ENCODE measurements around the gene MEGF6.

Gene MEGF6

DNA sequence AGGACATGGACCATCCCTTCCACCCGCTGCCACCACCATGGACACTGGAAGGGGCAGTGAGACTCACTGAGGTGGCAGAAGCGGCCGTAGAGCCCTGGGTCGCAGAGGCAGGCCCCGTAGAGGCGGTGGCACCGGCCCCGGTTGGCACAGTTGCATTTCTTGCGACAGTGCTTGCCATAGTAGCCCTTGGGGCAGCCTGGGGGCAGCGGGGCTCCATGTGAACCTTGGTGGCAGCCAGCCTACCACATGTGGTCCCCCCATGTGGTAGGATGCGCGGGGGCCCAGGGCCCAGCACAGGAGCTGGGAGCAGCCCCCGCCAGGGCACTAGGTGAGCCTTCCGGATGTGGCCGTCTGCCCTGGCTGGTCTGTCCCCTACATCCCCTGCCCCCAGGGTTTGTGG is 105.3 kb downstream of the MEGF6 start:
- Histone ChIP-seq H3K4me3 (replicated peaks; ENCODE audit: insufficient read depth, low read length) (no peak overlapping the region), H3K27me3 (ENCODE audit: insufficient read depth, poor library complexity, severe bottlenecking) (no peaks in the 10 kb centered on the region), H3K27ac (replicated peaks) (no peak overlapping the region)
- DNase-seq (ENCODE audit: low read depth in 1 of 2, low spot score in 1 of 2): no peak
- TF ChIP-seq, protein P1, sequence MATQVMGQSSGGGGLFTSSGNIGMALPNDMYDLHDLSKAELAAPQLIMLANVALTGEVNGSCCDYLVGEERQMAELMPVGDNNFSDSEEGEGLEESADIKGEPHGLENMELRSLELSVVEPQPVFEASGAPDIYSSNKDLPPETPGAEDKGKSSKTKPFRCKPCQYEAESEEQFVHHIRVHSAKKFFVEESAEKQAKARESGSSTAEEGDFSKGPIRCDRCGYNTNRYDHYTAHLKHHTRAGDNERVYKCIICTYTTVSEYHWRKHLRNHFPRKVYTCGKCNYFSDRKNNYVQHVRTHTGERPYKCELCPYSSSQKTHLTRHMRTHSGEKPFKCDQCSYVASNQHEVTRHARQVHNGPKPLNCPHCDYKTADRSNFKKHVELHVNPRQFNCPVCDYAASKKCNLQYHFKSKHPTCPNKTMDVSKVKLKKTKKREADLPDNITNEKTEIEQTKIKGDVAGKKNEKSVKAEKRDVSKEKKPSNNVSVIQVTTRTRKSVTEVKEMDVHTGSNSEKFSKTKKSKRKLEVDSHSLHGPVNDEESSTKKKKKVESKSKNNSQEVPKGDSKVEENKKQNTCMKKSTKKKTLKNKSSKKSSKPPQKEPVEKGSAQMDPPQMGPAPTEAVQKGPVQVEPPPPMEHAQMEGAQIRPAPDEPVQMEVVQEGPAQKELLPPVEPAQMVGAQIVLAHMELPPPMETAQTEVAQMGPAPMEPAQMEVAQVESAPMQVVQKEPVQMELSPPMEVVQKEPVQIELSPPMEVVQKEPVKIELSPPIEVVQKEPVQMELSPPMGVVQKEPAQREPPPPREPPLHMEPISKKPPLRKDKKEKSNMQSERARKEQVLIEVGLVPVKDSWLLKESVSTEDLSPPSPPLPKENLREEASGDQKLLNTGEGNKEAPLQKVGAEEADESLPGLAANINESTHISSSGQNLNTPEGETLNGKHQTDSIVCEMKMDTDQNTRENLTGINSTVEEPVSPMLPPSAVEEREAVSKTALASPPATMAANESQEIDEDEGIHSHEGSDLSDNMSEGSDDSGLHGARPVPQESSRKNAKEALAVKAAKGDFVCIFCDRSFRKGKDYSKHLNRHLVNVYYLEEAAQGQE (IDR thresholded peaks at IDR 0.05; ENCODE audit: insufficient replicate concordance, low read depth): no peak
- TF ChIP-seq GABPA (IDR thresholded peaks at IDR 0.05; ENCODE audit: low read depth): no peak
- TF ChIP-seq, protein P2, sequence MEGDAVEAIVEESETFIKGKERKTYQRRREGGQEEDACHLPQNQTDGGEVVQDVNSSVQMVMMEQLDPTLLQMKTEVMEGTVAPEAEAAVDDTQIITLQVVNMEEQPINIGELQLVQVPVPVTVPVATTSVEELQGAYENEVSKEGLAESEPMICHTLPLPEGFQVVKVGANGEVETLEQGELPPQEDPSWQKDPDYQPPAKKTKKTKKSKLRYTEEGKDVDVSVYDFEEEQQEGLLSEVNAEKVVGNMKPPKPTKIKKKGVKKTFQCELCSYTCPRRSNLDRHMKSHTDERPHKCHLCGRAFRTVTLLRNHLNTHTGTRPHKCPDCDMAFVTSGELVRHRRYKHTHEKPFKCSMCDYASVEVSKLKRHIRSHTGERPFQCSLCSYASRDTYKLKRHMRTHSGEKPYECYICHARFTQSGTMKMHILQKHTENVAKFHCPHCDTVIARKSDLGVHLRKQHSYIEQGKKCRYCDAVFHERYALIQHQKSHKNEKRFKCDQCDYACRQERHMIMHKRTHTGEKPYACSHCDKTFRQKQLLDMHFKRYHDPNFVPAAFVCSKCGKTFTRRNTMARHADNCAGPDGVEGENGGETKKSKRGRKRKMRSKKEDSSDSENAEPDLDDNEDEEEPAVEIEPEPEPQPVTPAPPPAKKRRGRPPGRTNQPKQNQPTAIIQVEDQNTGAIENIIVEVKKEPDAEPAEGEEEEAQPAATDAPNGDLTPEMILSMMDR (IDR thresholded peaks at IDR 0.05; ENCODE audit: insufficient read depth, low read length): no peak
- TF ChIP-seq POLR2AphosphoS5 (IDR thresholded peaks at IDR 0.05; ENCODE audit: low read depth): no peak
- no peak for TF ChIP-seq SPI1 (IDR thresholded peaks at IDR 0.05; ENCODE audit: borderline replicate concordance, low read depth)

DNA sequence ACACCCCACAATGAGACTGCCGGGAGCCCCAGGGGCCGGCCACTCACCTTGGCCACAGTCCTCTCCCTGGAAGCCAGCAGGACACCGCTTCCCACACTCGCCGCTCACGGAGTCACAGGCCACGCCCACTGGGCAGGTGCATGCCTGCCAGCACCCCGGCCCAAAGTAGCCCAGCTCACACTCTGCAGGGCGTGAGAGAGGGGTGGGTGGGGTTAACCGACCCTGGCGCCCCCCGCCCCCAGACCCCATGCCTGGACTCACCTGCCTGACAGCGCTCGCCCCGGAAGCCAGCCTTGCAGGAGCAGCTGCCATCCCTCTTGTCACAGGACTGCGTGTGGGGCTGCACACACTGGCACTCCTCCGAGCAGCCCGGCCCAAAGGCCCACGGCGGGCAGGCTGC is 106.1 kb downstream of the MEGF6 start:
- no peaks in the 10 kb centered on the region for H3K27me3 ChIP-seq (ENCODE audit: insufficient read depth, poor library complexity, severe bottlenecking)
- DNase-seq (ENCODE audit: low read depth in 1 of 2, low spot score in 1 of 2): no peak
- no peak overlapping the region for H3K4me3 ChIP-seq (replicated peaks; ENCODE audit: insufficient read depth, low read length)
- no peak overlapping the region for H3K27ac ChIP-seq (replicated peaks)
- TF ChIP-seq, protein P2 (IDR thresholded peaks at IDR 0.05; ENCODE audit: insufficient read depth, low read length): no peak
- no peak for TF ChIP-seq GABPA (IDR thresholded peaks at IDR 0.05; ENCODE audit: low read depth)

DNA sequence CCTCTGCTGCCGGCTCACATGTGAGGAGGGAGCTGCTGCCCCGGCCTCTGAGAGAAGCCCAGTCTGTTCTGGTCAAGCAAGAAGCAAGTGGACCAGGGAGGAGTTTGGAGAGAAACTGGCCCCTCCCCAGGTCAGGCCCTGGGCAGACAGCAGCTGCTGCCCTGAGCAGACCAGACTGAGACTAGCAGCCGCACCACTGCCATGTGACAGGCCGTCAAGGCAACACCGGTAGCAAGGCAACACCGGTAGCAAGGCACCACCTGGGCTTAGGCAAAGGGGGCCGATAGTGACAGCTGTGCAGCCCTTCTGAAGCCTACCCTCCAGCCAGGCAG is 106.5 kb downstream of the MEGF6 start:
- no peak overlapping the region for H3K4me3 ChIP-seq (replicated peaks; ENCODE audit: insufficient read depth, low read length)
- no peak overlapping the region for H3K27ac ChIP-seq (replicated peaks)
- no peak for DNase-seq (ENCODE audit: low read depth in 1 of 2, low spot score in 1 of 2)
- no peaks in the 10 kb centered on the region for H3K27me3 ChIP-seq (ENCODE audit: insufficient read depth, poor library complexity, severe bottlenecking)
- TF ChIP-seq, protein P1 (IDR thresholded peaks at IDR 0.05; ENCODE audit: insufficient replicate concordance, low read depth): no peak
- TF ChIP-seq SPI1 (IDR thresholded peaks at IDR 0.05; ENCODE audit: borderline replicate concordance, low read depth) (no peak), POLR2AphosphoS5 (IDR thresholded peaks at IDR 0.05; ENCODE audit: low read depth) (no peak), GABPA (IDR thresholded peaks at IDR 0.05; ENCODE audit: low read depth) (no peak)
- TF ChIP-seq, protein P2 (IDR thresholded peaks at IDR 0.05; ENCODE audit: insufficient read depth, low read length): no peak

DNA sequence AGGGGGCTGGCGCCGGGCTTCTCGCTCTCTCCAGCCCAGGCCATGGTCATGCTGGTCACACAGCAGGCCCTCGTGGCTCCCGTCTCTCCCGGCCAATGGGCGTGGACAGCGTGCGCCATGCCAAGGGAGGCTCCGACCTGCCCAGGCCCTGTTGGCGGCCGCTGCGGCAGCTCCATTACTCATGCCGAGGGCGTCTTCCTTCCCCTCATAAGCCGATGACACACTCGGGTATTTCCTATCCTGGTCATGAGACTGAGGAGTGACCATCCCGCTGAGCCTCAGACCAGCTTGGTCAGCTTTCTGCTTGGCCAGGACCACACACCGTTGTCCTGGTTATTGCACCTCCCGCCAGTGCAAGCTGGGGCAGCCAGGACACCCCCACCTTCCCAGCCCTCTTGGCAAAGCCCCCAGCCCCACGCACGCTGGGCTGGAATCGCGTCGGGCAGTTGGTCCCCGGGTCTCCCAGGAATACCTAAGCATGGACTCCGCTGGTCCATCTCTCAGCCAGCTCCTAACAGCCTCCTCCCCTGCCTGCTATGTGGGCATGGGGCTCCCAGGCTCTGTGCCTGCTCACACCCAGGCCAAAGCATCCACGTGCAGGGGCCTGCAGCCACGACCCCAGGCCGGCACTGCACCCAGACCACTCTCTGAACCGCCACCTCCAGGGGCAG is 107.0 kb downstream of the MEGF6 start:
- H3K27me3 ChIP-seq (ENCODE audit: insufficient read depth, poor library complexity, severe bottlenecking): no peaks in the 10 kb centered on the region
- no peak overlapping the region for H3K4me3 ChIP-seq (replicated peaks; ENCODE audit: insufficient read depth, low read length)
- H3K27ac ChIP-seq (replicated peaks): no peak overlapping the region
- TF ChIP-seq POLR2AphosphoS5 (IDR thresholded peaks at IDR 0.05; ENCODE audit: low read depth): no peak
- TF ChIP-seq SPI1 (IDR thresholded peaks at IDR 0.05; ENCODE audit: borderline replicate concordance, low read depth): no peak
- no peak for TF ChIP-seq GABPA (IDR thresholded peaks at IDR 0.05; ENCODE audit: low read depth)
- TF ChIP-seq, protein P2 (IDR thresholded peaks at IDR 0.05; ENCODE audit: insufficient read depth, low read length): no peak
- DNase-seq (ENCODE audit: low read depth in 1 of 2, low spot score in 1 of 2): no peak
